Subcutaneous abdominal adipose tissue (tissue), 5 donors: ENCODE data around the gene EMCN.

Experiments
- H3K27ac ChIP-seq: one replicate; pipeline ENCODE4 v1.7.0; 2013; ENCODE audit warnings: low read depth, mild to moderate bottlenecking, inconsistent platforms, low read length, moderate library complexity
- H3K27me3 ChIP-seq, 5 donors: one replicate each; pipeline ENCODE4 v1.7.0; 2013; ENCODE audit warnings: low read length in 5 of 5, inconsistent platforms in 1 of 5; ENCODE audit not compliant: control insufficient read depth in 5 of 5, insufficient read depth in 4 of 5
- H3K36me3 ChIP-seq, 5 donors: one replicate each; pipeline ENCODE4 v1.7.0; 2013; ENCODE audit warnings: low read length in 5 of 5; ENCODE audit not compliant: control insufficient read depth in 5 of 5, insufficient read depth in 5 of 5
- H3K4me1 ChIP-seq, 5 donors: one replicate each; pipeline ENCODE4 v1.7.0; 2013; ENCODE audit warnings: low read length in 5 of 5, mild to moderate bottlenecking in 3 of 5, moderate library complexity in 1 of 5; ENCODE audit not compliant: control insufficient read depth in 5 of 5, insufficient read depth in 5 of 5
- H3K4me3 ChIP-seq, 5 donors: one replicate each; pipeline ENCODE4 v1.7.0; 2013; ENCODE audit warnings: low read length in 5 of 5, low read depth in 1 of 5
- H3K9ac ChIP-seq, 5 donors: one replicate each; pipeline ENCODE4 v1.7.0; 2013; ENCODE audit warnings: low read length in 5 of 5, mild to moderate bottlenecking in 4 of 5, moderate library complexity in 3 of 5
- H3K9me3 ChIP-seq, 5 donors: one replicate each; pipeline ENCODE4 v1.7.0; 2013; ENCODE audit warnings: low read length in 5 of 5; ENCODE audit not compliant: control insufficient read depth in 5 of 5
- donor health status: healthy.
- donor health status: healthy.
- donor health status: healthy.
- donor health status: healthy.
- donor health status: healthy.

EMCN gene

DNA sequence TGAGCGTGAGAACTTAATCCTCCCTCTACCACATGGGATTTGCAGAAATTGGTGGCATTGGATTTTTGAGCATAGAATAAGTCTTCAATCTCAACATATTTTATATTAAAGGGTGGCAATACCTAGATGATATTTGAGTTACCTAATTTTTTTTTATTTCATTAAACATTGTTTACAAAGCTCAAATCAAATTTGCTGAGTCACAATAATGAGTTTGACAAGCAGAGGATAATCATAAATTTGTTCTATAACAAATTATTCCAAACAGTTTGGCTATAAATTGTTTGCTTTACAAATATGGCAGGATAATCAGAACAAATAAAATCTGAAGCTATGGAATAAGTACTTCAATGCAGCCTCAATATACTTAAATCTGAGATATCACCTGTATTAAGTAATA is 22.7 kb downstream of the EMCN start:
- Histone ChIP-seq H3K4me3 (no peak overlapping the region), H3K9me3 (peaks cover 0 to 7% (median 4%) of the 10 kb centered on the region in 5 donors), H3K27me3 (no peaks in the 10 kb centered on the region), H3K27ac (no peak overlapping the region), H3K36me3 (no peaks in the 10 kb centered on the region), H3K4me1 (no peaks in the 10 kb centered on the region), H3K9ac (no peak overlapping the region)

DNA sequence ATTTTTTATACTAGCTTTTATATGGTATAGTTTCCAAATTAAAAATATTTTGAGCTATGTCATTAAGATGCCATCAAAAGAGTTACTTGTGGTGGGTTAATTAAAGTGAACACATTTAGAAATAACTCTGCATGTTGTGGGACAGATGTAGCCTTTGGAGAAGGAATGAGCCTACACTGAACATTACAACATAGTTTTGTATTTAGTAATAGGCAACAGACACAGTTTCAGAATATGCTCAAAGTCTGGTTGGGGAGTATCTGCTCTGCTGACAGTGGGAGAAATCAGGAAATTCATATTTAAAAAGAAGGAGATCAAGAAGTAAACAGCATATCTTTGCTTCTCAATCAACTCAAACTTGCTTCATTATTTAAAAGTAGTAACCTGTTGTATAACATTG is 23.7 kb downstream of the EMCN start:
- H3K9ac ChIP-seq = no peak overlapping the region
- H3K27ac ChIP-seq = no peak overlapping the region
- no peak overlapping the region for H3K4me3 ChIP-seq
- no peaks in the 10 kb centered on the region for H3K36me3 ChIP-seq
- H3K4me1 ChIP-seq = no peaks in the 10 kb centered on the region
- H3K9me3 ChIP-seq = peaks cover 0 to 7% (median 4%) of the 10 kb centered on the region in 5 donors
- no peaks in the 10 kb centered on the region for H3K27me3 ChIP-seq

DNA sequence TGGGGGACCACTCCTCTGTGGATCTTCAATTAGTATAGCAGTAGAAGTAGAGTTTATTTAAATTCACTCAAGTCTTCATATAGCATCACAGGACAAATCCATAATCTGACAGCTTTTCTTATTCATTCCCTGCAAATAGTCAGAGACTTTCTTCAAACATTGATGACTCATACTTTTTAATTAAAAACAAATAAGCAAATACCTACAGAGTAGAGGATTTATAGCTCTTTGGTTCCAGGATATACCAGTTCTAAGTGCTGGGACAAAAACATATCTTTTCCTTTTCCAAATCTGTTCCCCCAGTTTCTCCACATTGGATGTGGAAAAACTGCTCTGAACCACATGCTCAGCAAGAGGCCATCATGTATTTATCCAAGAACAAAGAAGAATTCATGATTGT is 24.1 kb downstream of the EMCN start:
- Histone ChIP-seq H3K4me1 (no peaks in the 10 kb centered on the region), H3K4me3 (no peak overlapping the region), H3K27me3 (no peaks in the 10 kb centered on the region), H3K9me3 (peaks cover 0 to 7% (median 4%) of the 10 kb centered on the region in 5 donors), H3K36me3 (no peaks in the 10 kb centered on the region), H3K9ac (no peak overlapping the region), H3K27ac (no peak overlapping the region)

DNA sequence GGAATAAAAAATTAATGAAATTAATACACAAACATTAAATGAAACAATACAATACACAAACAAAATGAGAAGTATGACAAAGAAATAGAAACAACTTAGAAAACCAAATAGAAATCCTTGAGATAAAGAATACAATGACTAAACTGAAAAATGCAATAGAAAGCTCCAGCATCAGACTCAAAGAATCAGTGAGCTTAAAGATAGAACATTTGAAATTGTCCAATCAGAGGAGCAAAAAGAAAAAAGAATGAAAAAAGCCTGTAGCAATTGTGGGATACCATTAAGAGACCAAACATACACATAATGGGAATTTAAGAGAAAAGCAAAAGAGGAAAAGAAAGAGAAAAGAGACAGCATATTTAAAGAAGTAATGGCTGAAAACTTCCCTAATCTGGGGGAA is 25.7 kb downstream of the EMCN start:
- H3K27ac ChIP-seq = no peak overlapping the region
- H3K27me3 ChIP-seq = no peaks in the 10 kb centered on the region
- no peak overlapping the region for H3K4me3 ChIP-seq
- no peaks in the 10 kb centered on the region for H3K36me3 ChIP-seq
- peaks cover 0 to 7% (median 4%) of the 10 kb centered on the region in 5 donors for H3K9me3 ChIP-seq
- H3K4me1 ChIP-seq = no peaks in the 10 kb centered on the region
- no peak overlapping the region for H3K9ac ChIP-seq

DNA sequence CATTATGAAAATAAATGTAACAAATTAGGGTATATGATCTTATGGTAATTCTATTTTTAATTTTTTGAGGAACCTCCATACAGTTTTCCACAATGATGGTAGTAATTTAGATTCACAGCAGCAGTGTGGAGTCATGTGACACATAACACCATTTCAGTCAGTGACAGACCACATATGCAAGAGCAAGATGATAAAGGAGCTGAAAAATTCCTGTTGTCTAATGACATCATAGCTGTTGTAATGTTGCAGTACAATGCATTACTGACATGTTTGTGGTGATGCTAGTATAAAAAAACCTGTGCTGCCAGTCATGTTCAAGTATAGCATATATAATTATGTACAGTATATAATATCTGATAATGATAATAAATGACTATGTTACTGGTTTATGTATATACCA is 28.5 kb downstream of the EMCN start:
- H3K36me3 ChIP-seq = no peaks in the 10 kb centered on the region
- H3K27ac ChIP-seq = no peak overlapping the region
- H3K27me3 ChIP-seq = no peaks in the 10 kb centered on the region
- H3K9ac ChIP-seq = no peak overlapping the region
- H3K9me3 ChIP-seq = peaks cover 0 to 7% (median 4%) of the 10 kb centered on the region in 5 donors
- H3K4me1 ChIP-seq = no peaks in the 10 kb centered on the region
- no peak overlapping the region for H3K4me3 ChIP-seq

DNA sequence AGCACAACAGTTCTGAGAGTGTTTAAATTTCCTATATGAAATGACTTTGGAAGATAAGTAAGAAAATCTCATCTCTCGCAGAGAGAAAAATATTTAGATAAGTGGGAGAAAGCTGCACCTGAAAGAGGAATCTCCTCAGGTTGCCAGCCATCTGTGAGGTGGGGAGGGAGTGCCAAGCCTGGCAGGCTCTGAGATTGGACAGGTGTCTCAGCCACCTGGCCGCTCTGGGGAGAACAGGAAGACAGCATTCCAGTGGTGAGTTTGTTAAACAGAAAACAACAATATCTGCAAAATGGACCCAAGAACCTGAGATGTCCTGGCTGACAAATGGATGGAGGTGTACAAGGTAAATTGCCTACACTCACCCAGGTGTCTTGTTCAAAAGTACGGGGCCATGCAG is 31.3 kb downstream of the EMCN start:
- Histone ChIP-seq H3K9ac (no peak overlapping the region), H3K27ac (no peak overlapping the region), H3K36me3 (no peaks in the 10 kb centered on the region), H3K9me3 (peaks cover 0 to 3% (median 0%) of the 10 kb centered on the region in 5 donors), H3K27me3 (no peaks in the 10 kb centered on the region), H3K4me1 (peaks cover 0 to 2% (median 0%) of the 10 kb centered on the region in 5 donors), H3K4me3 (no peak overlapping the region)

DNA sequence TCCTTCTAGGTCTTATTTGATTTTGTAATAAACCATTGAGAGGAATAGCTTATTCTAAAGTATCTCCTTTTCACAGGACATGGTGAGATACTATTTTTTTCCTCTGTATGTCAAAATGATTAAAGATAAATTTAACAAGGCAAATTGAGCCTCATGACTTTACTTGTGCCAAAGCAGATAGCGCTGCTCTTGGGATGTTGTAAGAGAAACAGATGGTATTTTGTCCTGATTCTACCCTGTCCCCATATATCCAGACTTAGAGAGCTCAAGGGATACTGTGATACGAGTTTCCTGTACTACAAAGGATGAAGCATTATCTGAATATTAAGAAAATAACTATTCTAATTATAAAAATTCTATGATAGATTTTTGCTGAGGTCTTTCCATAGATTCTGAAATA is 34.0 kb downstream of the EMCN start:
- Histone ChIP-seq H3K4me3 (no peak overlapping the region), H3K27ac (no peak overlapping the region), H3K4me1 (peaks cover 0 to 2% (median 0%) of the 10 kb centered on the region in 5 donors), H3K27me3 (no peaks in the 10 kb centered on the region), H3K9ac (no peak overlapping the region), H3K36me3 (peaks cover 0 to 2% (median 0%) of the 10 kb centered on the region in 5 donors), H3K9me3 (no peaks in the 10 kb centered on the region)

DNA sequence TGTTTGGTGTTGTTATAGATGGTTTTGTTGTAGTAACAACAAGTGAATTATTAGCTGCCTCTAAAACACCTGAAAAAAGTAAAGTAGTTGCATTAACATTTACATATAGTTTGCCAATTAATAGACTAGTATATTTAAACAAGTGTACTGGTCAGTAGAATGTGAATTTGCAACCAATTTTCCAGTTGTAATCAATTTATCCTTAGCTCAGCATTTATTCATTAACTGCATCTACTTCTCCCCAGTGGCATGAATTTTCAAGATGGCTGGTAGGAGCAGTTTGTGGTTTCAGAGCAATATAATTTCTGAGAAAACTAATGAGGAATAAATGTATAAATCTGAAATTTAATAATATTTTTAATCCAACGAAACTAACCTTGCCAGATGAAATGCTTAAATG is 37.9 kb downstream of the EMCN start:
- Histone ChIP-seq H3K4me1 (peaks cover 0 to 2% (median 0%) of the 10 kb centered on the region in 5 donors), H3K27me3 (no peaks in the 10 kb centered on the region), H3K9ac (no peak overlapping the region), H3K27ac (no peak overlapping the region), H3K36me3 (peaks cover 0 to 2% (median 0%) of the 10 kb centered on the region in 5 donors), H3K4me3 (no peak overlapping the region), H3K9me3 (no peaks in the 10 kb centered on the region)

DNA sequence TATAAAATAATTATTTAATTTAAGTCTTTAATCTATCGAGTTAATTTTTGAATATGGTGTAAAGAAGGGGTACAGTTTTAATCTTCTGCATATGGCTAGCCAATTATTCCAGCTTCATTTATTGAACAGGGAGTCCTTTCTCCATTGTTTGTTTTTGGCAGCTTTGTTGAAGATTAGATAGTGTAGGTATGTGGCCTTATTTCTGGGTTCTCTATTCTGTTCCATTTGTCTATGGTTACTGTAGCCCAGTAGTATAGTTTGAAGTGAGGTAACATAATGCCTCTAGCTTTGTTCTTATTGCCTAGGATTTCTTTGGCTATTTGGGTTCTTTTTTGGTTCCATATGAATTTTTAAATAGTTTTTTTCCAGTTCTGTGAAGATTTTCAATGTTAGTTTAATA is 48.3 kb downstream of the EMCN start:
- H3K4me3 ChIP-seq = no peak overlapping the region
- no peaks in the 10 kb centered on the region for H3K27me3 ChIP-seq
- H3K9me3 ChIP-seq = peaks cover 0 to 4% (median 0%) of the 10 kb centered on the region in 5 donors
- no peak overlapping the region for H3K9ac ChIP-seq
- no peak overlapping the region for H3K27ac ChIP-seq
- H3K4me1 ChIP-seq = no peaks in the 10 kb centered on the region
- H3K36me3 ChIP-seq = peaks cover 0 to 2% (median 0%) of the 10 kb centered on the region in 5 donors

DNA sequence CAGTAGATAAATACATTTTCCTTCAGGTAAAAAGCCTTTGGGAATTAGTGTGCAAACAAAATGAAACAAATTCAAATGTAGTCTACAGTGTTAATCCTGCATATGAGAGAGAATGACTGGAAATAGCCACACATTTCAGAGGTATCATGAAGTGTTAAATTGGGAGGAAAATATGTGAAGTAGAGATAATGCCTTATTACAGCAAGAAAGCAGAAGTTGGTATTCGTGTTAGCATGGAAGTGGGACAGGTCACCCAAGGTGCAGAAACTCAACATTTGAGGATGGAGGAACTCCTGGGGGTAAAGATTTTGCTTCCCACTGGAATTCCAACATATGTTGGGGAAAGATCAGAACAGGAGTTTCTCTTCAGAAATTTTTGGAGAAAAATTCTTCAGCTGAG is 51.3 kb downstream of the EMCN start:
- Histone ChIP-seq H3K9ac (no peak overlapping the region), H3K9me3 (peaks cover 0 to 4% (median 0%) of the 10 kb centered on the region in 5 donors), H3K36me3 (peaks cover 0 to 5% (median 0%) of the 10 kb centered on the region in 5 donors), H3K4me1 (no peaks in the 10 kb centered on the region), H3K4me3 (no peak overlapping the region), H3K27me3 (no peaks in the 10 kb centered on the region), H3K27ac (no peak overlapping the region)
